MM.1S (cell line): ENCODE data around the gene HS2ST1.

Experiments used
- EZH2phosphoT487 ChIP-seq: fragments of 300-600 bp; sonication (generic); IDR thresholded peaks from 2 replicates; pipeline ENCODE4 v1.6.1; 2018; ENCODE audit warnings: antibody characterized with exemption, low read length
- TF ChIP-seq, protein P1 (sequence below): fragments of 300-600 bp; sonication (generic); IDR thresholded peaks from 2 replicates; pipeline ENCODE4 v1.5.1; 2016; ENCODE audit warnings: antibody characterized with exemption, low read length, mixed read lengths

DNA sequence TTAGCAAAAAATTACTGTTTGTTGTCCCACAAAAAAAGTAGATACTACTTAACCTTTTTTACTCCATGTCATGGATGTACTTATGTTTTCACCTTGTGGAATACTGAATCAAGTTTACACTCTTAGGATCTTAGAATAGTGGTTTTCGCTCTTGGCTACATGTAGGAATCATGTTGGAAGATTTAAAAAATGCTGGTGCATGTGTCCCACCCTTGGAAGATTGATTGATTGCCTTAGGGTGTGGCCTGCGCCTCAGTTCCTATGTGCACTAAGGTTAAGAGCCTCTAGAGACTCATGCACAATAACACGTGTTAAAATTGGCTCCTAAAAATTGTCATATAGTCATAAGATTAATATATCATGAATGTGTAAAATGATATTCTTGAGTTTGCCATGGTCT, 25.0 kb downstream of the HS2ST1 start:
- TF ChIP-seq EZH2phosphoT487 = no peak
- TF ChIP-seq, protein P1, sequence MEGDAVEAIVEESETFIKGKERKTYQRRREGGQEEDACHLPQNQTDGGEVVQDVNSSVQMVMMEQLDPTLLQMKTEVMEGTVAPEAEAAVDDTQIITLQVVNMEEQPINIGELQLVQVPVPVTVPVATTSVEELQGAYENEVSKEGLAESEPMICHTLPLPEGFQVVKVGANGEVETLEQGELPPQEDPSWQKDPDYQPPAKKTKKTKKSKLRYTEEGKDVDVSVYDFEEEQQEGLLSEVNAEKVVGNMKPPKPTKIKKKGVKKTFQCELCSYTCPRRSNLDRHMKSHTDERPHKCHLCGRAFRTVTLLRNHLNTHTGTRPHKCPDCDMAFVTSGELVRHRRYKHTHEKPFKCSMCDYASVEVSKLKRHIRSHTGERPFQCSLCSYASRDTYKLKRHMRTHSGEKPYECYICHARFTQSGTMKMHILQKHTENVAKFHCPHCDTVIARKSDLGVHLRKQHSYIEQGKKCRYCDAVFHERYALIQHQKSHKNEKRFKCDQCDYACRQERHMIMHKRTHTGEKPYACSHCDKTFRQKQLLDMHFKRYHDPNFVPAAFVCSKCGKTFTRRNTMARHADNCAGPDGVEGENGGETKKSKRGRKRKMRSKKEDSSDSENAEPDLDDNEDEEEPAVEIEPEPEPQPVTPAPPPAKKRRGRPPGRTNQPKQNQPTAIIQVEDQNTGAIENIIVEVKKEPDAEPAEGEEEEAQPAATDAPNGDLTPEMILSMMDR = no peak
